Fibroblast of skin of left biceps (primary cell): ENCODE data around the gene TLX1.

Experiments used
- DNase-seq, 2 experiments: peaks; one replicate each; pipeline ENCODE4 v3.0.0-alpha.2; 2013; ENCODE audit warnings: low read depth in 2 of 2

TLX1 gene

DNA sequence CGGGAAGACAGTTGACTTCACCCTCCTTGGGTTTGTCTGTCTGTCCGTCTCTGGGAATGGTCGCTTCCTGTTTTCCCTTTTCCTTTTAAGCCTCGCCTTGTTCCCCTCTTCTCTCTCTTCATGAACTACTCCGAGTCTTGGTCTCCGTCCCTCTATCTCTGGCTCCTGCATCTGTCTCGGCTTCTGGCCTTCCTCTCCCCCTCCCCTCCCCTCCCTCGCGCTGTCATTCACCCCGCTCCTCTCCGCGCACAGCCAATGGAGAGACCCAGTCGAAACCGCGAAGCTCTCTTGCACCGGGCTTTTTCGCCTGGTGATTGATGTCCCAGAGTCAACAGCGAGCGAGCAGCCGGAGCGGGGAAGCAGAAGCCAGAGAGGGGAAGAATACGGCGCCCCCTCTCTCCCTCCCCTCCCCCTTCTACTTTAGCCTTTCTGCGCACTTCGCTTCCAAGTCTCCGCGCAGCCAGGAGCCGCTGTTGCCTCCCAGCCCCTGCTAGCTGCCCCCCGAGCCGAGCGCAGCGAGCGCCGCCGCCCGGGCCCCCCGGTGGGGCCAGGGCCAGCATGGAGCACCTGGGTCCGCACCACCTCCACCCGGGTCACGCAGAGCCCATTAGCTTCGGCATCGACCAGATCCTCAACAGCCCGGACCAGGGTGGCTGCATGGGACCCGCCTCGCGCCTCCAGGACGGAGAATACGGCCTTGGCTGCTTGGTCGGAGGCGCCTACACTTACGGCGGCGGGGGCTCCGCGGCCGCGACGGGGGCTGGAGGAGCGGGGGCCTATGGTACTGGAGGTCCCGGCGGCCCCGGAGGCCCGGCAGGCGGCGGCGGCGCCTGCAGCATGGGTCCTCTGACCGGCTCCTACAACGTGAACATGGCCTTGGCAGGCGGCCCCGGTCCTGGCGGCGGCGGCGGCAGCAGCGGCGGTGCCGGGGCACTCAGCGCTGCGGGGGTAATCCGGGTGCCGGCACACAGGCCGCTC, at the start of gene TLX1:
TLX1 (plus strand) TSS at position 317 of the 978 bp plus-strand sequence; CDS start at position 559, 242 bp downstream.
- no peak for DNase-seq

GRCh38 chr10:101085846-101086245, 45.3 kb upstream of the TLX1 start:
- no peak for DNase-seq

DNA sequence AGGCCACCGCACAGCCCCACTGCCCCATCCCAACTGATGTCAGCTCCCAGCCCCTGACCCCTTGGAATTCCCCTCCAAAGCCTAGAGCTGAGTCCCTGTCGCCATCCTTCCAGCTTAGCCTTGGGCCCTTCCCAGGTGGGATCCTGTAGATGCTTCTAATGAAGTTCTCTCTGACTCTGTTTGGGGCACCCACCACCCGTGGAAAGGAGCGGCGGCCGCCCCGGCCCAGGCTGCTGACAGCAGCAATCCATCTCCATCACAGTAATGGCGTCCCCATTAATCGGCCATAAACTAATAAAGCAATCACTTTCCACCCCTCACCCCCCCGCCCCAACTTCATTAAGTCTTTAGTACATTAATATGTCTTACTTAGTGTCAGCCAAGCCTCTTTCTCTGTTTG, 43.7 kb upstream of the TLX1 start:
- no peak for DNase-seq

DNA sequence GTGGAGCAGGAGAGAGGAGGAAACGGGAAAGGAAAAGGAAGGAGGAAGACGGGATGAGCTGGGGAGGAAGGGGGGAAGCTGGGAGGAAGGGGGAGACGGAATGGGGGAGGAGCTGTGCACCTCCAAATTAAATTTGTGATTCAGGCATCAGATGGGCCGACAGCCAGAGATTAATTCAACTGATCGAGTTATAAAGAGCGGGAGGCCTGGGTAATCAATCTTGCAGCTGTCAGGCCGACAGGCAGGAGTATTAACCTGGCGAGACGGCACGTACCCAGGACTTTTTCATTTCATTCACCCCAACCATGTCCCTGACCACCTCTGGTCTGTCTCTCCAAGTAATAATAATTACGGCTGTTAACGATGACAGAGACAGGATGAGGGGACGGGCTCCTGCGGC, 43.1 kb upstream of the TLX1 start:
- no peak for DNase-seq

DNA sequence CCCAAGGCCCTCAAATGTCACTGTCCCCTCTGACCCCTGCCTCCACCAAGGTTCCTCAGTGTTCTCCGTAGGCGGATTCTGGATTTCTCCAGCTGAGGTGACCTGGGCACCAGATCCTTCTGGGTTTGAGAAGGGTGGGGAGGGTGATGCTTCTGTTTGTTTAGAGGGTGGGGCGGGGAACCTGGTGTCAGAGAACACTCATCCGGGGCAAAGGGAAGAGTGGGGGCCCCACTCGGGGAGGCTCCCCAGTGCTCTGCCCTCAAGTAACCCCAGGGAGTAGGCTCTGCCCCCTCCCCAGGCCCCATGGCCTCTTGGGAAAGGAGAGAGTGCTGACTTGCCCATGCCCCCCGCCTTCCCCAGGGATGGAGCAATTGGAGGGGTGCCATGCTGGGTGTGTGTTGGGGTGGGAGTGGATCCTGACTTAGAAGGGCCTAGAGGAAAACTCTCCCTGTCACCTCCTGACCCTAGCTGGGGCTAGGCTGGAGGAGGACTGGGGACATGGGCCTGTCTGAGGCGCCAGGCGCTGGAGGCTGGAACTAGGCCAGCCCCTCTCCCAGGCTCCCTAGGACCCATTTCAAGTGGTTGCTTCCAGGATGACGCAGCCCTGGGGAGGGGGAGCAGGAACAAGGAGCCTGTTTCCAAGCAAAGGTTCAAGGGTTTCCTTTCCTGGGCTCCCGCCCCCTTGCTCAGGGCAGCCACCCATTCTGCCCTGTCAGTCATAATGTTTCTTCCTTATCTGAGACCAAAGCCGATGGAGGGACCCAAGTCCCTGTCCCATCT, 41.4 kb upstream of the TLX1 start:
- no peak for DNase-seq

GRCh38 chr10:101090597-101090996, 40.5 kb upstream of the TLX1 start:
- DNase-seq, result no peak

GRCh38 chr10:101091546-101092290, 39.4 kb upstream of the TLX1 start:
- DNase-seq, result no peak

GRCh38 chr10:101092881-101093354, 38.2 kb upstream of the TLX1 start:
- DNase-seq, result no peak

DNA sequence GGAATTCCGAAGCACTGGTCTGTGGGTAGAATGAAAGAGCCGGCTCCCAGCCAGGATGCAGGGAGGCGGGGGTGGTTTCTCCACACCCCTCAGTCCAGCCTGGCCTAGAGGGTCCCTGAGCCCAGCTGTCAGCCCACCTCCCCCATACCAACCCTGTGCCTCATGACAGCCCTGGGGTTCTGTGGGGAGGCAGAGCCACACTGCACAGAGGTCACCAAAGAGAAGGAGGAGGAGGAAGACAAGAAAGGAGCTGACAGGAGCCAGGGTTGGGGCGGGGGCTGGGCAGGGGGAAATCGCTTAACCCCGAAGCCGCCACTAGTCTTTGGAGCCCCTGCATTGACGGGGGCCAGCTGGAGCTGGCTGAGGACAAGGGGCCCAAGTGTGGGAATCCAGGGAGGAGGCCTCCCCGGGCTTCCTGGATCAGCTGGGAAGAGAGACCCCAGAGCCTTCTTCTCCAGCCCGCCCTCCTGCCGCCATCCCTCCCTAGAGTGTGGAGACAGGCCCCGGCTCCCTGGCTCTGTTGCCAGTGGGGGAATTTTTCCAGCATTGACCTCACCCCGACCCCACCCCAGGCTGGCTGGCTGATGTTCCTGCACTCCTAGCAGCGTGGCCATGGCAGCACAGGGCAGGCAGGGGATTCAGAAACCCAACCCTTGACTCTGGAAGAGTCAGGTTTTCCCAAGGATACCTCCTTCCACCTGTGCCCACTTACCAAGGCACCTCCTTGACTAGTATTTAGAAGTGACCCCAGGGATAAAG, 36.8 kb upstream of the TLX1 start:
- DNase-seq, result no peak

DNA sequence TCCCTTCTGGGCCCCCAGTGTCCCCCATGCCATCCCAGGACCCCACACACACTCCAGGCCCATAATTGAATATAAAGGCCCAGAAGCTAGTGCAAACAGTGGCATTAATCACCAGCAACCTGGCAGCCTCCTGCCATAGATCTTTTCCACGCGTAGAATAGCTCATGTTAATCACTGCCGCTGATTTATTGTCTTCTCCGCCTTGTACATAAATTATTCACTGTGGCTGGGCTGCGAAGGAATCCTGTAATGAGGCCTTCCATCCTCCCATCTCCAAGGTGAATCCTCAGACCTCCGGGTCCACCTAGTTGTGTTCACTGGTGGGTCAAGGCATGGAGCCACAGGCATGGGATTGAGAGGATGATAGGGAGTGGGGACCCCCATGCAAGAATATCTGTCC, 36.1 kb upstream of the TLX1 start:
- no peak for DNase-seq

DNA sequence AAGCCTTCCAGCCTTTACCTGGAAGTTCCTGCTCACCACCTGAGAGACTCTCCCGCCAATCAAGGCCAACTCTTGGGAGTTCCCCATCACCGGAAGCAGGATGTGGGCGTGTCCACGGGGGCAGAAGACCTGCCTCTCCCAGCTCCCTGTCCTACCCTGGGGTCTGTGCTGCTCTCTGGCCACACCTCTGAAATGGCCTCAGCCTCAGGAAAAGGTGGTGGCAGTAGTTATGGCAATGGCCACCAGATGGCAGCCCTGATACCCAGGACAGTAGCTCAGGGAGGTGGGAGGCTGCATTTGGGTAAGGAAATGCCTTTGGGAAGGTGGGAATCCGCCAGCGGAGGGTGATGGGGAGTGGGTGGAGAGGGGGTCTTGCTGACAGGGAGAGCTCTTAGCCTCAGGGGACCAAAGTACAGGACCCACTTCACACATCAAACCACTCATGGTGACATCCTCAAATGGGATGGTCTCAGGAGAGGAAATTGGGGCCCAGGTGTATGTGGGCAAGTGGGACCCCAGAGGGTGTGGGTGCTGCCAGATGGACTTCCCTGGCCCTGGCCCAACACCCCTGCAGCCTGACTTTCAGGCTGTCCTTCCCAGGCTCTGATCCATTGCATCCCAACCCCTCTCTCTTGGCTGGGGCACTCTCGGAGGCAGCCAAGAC, 35.4 kb upstream of the TLX1 start:
- peak in 1 of 2 experiments; percentile 7 for DNase-seq

DNA sequence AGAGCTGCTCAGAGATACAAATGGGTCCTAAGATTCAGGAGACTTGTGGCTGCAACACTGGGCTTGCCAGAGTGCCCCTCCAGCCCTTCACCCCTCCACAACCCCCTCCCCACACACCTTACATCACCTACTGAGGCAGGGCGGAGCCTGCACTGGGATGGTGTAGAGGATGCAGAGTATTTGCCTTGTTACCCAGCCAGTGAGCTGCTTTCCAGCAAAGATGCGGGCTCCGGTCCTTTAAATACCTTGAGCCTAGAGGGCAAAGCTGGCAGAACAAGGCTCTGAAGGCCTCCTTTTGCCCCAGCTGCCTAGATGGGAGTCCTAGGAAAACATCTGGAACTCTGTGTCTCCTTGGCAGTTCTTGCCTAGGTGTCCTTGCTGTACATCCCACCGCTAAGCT, 34.7 kb upstream of the TLX1 start:
- no peak for DNase-seq

GRCh38 chr10:101097881-101098280, 33.2 kb upstream of the TLX1 start:
- DNase-seq, result no peak

DNA sequence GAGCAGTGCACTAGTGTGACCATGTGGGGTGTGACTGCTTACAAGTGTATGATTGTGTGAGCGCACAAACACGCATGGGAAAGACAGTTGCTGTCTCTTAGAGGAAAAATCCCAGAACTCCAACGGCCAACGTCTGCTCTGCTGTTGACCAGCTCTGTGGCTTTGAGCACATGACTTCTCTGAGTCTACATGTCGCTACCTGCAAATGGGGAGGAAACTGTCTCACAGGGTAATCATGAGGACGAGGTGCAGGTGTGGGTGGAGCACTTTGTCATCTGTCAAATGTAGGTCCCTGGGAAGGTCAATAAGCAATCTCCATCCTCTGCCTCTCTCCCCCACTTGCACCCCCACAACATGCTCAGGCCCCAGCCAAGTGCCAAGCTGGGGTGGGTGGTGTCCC, 31.2 kb upstream of the TLX1 start:
- DNase-seq, result no peak

DNA sequence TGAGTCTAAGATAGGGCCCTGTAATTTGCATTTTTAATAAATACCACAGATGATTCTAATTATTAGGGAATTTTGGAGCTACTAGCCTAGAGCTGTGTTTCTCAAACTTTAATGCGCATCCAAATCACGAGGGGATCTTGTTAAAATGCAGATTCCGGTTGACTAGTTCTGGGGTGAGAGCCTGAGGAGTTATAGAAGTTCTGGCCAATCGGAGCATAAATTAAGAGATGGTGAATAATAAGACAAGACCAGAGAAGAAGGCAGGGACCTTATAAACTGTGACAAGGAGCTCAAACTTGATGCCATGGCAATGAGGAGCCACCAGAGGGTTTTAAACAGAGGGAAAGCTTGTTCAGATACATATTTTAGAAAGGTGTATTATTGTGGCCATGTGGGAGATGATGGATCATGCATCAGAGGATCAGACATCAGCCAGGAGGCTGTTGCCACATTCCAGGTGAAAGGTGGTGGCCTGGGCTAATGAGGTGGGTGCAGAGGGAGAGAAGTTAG, 29.7 kb upstream of the TLX1 start:
- DNase-seq, result no peak

- no peak for DNase-seq
Measured at GRCh38 chr10:101103430-101103829, 27.7 kb upstream of the TLX1 start.

DNA sequence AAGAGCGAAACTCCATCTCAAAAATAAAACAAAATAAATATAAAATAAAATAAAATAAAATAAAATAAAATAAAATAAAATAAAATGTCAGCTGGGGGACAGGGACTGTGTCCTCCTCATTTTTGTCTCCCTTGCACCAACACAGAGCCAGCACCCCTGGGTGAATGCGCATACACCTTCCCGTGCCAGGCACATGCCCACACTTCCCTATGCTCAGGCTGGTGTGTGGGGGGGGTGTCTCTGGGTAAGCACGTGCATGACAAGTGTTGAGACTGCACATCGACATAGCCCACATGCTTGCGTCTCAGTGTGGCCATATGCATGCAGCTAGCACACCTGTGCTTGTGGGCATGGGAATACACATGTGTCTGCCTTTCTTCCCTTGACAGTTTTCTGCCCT, 24.7 kb upstream of the TLX1 start:
- DNase-seq, result no peak

DNA sequence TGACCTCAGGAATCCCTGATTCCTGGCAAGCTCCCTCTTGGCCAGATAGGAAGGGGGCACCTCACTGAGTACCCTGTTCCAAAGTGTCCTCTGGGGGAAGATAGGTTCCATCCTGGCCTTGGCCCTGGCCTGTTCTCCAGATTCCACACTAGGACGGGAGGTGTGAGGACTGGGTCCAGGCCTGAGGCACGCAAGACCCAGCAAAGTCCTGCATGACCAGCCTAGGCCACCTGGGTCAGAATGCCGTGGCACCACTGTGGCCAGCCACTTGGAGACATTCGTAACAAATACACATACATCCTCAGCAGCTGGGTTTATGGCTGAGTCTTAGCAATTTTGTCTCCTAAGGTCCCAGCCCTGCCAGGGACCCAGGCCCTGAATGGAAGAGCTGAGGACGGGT, 23.3 kb upstream of the TLX1 start:
- DNase-seq, result no peak

GRCh38 chr10:101110856-101111523, 20.1 kb upstream of the TLX1 start:
- DNase-seq, result no peak

GRCh38 chr10:101111547-101111946, 19.6 kb upstream of the TLX1 start:
- no peak for DNase-seq
